HepG2 (cell line): ENCODE data around the gene TOPBP1. TPM values are rescaled to one million over a fixed set of nuclear protein-coding genes. Genes with fewer than 3 reads are reported as not detected.

Experiments
- ADNP ChIP-seq: sonication (generic); formaldehyde crosslinking; IDR thresholded peaks from 2 replicates; pipeline ENCODE4 v1.4.0; 2020; ENCODE audit warnings: missing genetic modification reagents
- CENPX ChIP-seq: sonication (generic); formaldehyde crosslinking; IDR thresholded peaks from 2 replicates; pipeline ENCODE4 v1.9.0; 2021; ENCODE audit warnings: mild to moderate bottlenecking, missing genetic modification reagents, moderate library complexity
- FOXP1 ChIP-seq, 2 experiments: fragments of 450-650 bp in 1 of 2; IDR thresholded peaks; 2 replicates each; pipeline ENCODE4 v1.6.1; 2017 to 2018; ENCODE audit warnings: antibody characterized with exemption in 1 of 2
- HMG20A ChIP-seq: IDR thresholded peaks from 2 replicates; pipeline ENCODE4 v1.6.1; 2016; ENCODE audit warnings: borderline replicate concordance
- HNRNPL ChIP-seq: fragments of 200-400 bp; formaldehyde crosslinking; IDR thresholded peaks from 2 replicates; pipeline ENCODE4 v1.6.1; 2017; ENCODE audit warnings: mild to moderate bottlenecking, low read depth, low read length
- MXD4 ChIP-seq: IDR thresholded peaks from 2 replicates; pipeline ENCODE4 v1.6.1; 2016; ENCODE audit warnings: mild to moderate bottlenecking, missing biosample characterization, missing genetic modification reagents
- NFE2L1 ChIP-seq: sonication (generic); formaldehyde crosslinking; IDR thresholded peaks from 2 replicates; pipeline ENCODE4 v1.4.0; 2020; ENCODE audit warnings: missing genetic modification reagents, mild to moderate bottlenecking, borderline replicate concordance
- SRSF1 ChIP-seq: fragments of 200-400 bp; formaldehyde crosslinking; optimal IDR thresholded peaks from 2 replicates; pipeline ENCODE3; 2017; ENCODE audit warnings: mild to moderate bottlenecking, low read depth, low read length, moderate library complexity
- ZFP36 ChIP-seq: fragments of 150-350 bp; IDR thresholded peaks from 2 replicates; pipeline ENCODE4 v1.6.1; 2018; ENCODE audit warnings: borderline replicate concordance, low read length, low read depth; ENCODE audit not compliant: partially characterized antibody
- ZNF207 ChIP-seq: fragments of 450-650 bp; IDR thresholded peaks from 2 replicates; pipeline ENCODE4 v1.6.1; 2016; ENCODE audit warnings: antibody characterized with exemption, borderline replicate concordance
- ZNF367 ChIP-seq: sonication (generic); formaldehyde crosslinking; IDR thresholded peaks from 2 replicates; pipeline ENCODE4 v1.4.0; 2020; ENCODE audit warnings: missing genetic modification reagents, borderline replicate concordance
- ZNF432 ChIP-seq: sonication (generic); formaldehyde crosslinking; IDR thresholded peaks from 2 replicates; pipeline ENCODE4 v1.5.0; 2020; ENCODE audit warnings: missing genetic modification reagents, mild to moderate bottlenecking, borderline replicate concordance
- ZNF451 ChIP-seq: sonication (generic); formaldehyde crosslinking; IDR thresholded peaks from 2 replicates; pipeline ENCODE4 v1.5.0; 2020; ENCODE audit warnings: mild to moderate bottlenecking, missing genetic modification reagents
- polyA plus RNA-seq, 8 experiments: library from polyadenylated mRNA; depleted of rRNA in 3 of 8; stranded (reverse) in 7 of 8; unstranded in 1 of 8; fragments of >200 nt; fragmentation: Illumina TruSeq in 4 of 8; extraction: Trizol in 4 of 8; gene quantifications; 2 replicates each; pipeline versions ENCODE4 v1.2.1 to v1.2.3, GENCODE V29; 2011 to 2016; ENCODE audit warnings: low read depth in 4 of 8, missing spikeins in 1 of 8, mixed read lengths in 1 of 8; ENCODE audit not compliant: insufficient read depth in 1 of 8
- total RNA-seq, 5 experiments: library from RNA; depleted of rRNA; stranded (reverse); fragments of >200 nt; fragmentation: Illumina TruSeq; extraction: Trizol; gene quantifications; 2 replicates each; pipeline ENCODE4 v1.2.3, GENCODE V29; 2016; ENCODE audit warnings: low read depth in 1 of 5
- TF ChIP-seq, protein P1 (sequence below), 2 experiments: sonication (generic) in 1 of 2; formaldehyde crosslinking in 1 of 2; IDR thresholded peaks; 2 replicates each; pipeline versions ENCODE4 v1.6.1 to v1.9.0; 2014 to 2022; ENCODE audit warnings: antibody characterized with exemption in 1 of 2, borderline replicate concordance in 1 of 2, inconsistent platforms in 1 of 2, low read depth in 1 of 2, missing genetic modification reagents in 1 of 2
- TF ChIP-seq, protein P2 (sequence below): sonication (generic); formaldehyde crosslinking; IDR thresholded peaks from 2 replicates; pipeline ENCODE4 v1.8.0; 2023; ENCODE audit warnings: mild to moderate bottlenecking, missing genetic modification reagents
- TF ChIP-seq, protein P3 (sequence below): sonication (generic); formaldehyde crosslinking; IDR thresholded peaks from 2 replicates; pipeline ENCODE4 v1.4.0; 2020; ENCODE audit warnings: missing genetic modification reagents, borderline replicate concordance
- TF ChIP-seq, protein P4 (sequence below): sonication (generic); formaldehyde crosslinking; IDR thresholded peaks from 2 replicates; pipeline ENCODE4 v1.4.0; 2020; ENCODE audit warnings: missing genetic modification reagents

Gene TOPBP1
- total and polyA plus RNA-seq, 2 of the 13 experiments (the other 11 are each of a cell fraction or from before 2014, with no cell fraction given): 24.3 to 42.9 TPM

DNA sequence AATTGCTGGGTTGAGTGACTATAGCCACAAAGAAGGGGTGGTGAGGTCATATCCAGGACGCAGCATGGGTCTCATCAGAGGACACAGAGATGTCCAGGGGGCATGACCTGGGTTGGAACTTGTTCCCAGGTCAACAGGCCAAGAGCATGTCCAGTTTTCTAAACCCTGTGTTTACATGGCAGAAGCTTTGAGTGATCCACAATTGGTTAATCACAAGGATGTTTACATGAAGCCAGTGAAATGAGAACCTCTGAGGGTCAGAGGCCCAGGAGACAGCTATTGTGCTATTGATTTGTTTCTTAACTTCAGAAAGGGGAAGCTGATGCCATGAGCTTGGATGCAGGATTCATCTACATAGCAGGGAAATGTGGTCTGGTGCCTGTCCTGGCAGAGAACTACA is 42.2 kb upstream of the TOPBP1 start (continued):
- TF ChIP-seq, protein P1, sequence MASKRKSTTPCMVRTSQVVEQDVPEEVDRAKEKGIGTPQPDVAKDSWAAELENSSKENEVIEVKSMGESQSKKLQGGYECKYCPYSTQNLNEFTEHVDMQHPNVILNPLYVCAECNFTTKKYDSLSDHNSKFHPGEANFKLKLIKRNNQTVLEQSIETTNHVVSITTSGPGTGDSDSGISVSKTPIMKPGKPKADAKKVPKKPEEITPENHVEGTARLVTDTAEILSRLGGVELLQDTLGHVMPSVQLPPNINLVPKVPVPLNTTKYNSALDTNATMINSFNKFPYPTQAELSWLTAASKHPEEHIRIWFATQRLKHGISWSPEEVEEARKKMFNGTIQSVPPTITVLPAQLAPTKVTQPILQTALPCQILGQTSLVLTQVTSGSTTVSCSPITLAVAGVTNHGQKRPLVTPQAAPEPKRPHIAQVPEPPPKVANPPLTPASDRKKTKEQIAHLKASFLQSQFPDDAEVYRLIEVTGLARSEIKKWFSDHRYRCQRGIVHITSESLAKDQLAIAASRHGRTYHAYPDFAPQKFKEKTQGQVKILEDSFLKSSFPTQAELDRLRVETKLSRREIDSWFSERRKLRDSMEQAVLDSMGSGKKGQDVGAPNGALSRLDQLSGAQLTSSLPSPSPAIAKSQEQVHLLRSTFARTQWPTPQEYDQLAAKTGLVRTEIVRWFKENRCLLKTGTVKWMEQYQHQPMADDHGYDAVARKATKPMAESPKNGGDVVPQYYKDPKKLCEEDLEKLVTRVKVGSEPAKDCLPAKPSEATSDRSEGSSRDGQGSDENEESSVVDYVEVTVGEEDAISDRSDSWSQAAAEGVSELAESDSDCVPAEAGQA (IDR thresholded peaks at IDR 0.05; ENCODE audit: low read depth): no peak
- TF ChIP-seq, protein P1 (CRISPR knock-in tag; IDR thresholded peaks at IDR 0.05; ENCODE audit: borderline replicate concordance): no peak
- TF ChIP-seq ZNF451 (CRISPR knock-in tag) (no peak), ZNF432 (no peak), ZNF367 (CRISPR knock-in tag) (no peak), HMG20A (CRISPR knock-in tag) (peak; percentile 95), SRSF1 (no peak), FOXP1 (IDR thresholded peaks at IDR 0.05) (no peak), FOXP1 (CRISPR knock-in tag; IDR thresholded peaks at IDR 0.05) (peak; percentile 95), CENPX (no peak), ZNF207 (no peak), MXD4 (CRISPR knock-in tag) (no peak), NFE2L1 (no peak), ADNP (no peak), ZFP36 (no peak), HNRNPL (no peak)
- TF ChIP-seq, protein P2, sequence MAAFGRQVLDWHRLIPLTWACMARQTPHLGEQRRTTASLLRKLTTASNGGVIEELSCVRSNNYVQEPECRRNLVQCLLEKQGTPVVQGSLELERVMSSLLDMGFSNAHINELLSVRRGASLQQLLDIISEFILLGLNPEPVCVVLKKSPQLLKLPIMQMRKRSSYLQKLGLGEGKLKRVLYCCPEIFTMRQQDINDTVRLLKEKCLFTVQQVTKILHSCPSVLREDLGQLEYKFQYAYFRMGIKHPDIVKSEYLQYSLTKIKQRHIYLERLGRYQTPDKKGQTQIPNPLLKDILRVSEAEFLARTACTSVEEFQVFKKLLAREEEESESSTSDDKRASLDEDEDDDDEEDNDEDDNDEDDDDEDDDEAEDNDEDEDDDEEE (CRISPR knock-in tag): no peak
- TF ChIP-seq, protein P3, sequence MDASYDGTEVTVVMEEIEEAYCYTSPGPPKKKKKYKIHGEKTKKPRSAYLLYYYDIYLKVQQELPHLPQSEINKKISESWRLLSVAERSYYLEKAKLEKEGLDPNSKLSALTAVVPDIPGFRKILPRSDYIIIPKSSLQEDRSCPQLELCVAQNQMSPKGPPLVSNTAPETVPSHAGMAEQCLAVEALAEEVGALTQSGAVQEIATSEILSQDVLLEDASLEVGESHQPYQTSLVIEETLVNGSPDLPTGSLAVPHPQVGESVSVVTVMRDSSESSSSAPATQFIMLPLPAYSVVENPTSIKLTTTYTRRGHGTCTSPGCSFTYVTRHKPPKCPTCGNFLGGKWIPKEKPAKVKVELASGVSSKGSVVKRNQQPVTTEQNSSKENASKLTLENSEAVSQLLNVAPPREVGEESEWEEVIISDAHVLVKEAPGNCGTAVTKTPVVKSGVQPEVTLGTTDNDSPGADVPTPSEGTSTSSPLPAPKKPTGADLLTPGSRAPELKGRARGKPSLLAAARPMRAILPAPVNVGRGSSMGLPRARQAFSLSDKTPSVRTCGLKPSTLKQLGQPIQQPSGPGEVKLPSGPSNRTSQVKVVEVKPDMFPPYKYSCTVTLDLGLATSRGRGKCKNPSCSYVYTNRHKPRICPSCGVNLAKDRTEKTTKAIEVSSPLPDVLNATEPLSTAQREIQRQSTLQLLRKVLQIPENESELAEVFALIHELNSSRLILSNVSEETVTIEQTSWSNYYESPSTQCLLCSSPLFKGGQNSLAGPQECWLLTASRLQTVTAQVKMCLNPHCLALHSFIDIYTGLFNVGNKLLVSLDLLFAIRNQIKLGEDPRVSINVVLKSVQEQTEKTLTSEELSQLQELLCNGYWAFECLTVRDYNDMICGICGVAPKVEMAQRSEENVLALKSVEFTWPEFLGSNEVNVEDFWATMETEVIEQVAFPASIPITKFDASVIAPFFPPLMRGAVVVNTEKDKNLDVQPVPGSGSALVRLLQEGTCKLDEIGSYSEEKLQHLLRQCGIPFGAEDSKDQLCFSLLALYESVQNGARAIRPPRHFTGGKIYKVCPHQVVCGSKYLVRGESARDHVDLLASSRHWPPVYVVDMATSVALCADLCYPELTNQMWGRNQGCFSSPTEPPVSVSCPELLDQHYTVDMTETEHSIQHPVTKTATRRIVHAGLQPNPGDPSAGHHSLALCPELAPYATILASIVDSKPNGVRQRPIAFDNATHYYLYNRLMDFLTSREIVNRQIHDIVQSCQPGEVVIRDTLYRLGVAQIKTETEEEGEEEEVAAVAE (CRISPR knock-in tag): 0 out of 2 replicates have a peak, but pooled peaks have one; percentile 29
- TF ChIP-seq, protein P4, sequence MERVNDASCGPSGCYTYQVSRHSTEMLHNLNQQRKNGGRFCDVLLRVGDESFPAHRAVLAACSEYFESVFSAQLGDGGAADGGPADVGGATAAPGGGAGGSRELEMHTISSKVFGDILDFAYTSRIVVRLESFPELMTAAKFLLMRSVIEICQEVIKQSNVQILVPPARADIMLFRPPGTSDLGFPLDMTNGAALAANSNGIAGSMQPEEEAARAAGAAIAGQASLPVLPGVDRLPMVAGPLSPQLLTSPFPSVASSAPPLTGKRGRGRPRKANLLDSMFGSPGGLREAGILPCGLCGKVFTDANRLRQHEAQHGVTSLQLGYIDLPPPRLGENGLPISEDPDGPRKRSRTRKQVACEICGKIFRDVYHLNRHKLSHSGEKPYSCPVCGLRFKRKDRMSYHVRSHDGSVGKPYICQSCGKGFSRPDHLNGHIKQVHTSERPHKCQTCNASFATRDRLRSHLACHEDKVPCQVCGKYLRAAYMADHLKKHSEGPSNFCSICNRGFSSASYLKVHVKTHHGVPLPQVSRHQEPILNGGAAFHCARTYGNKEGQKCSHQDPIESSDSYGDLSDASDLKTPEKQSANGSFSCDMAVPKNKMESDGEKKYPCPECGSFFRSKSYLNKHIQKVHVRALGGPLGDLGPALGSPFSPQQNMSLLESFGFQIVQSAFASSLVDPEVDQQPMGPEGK (CRISPR knock-in tag): peak; percentile 11; the same call in 1 of the 2 replicates
